ENCODE measurements around the gene MCF2L.
A peak's percentile ranks its signal among the peaks of the same experiment; 100 is the strongest.

MCF2L gene

GRCh38 chr13:113033054-113033850, 64.2 kb downstream of the MCF2L start:
- DNase-seq (ENCODE audit: low read depth, low spot score): no peak

- peak; percentile 72 for DNase-seq (ENCODE audit: low read depth, low spot score)
Measured at GRCh38 chr13:113034451-113035212, 65.6 kb downstream of the MCF2L start.

- DNase-seq (ENCODE audit: low read depth, low spot score): no peak
Measured at GRCh38 chr13:113035213-113035800, 66.3 kb downstream of the MCF2L start.

GRCh38 chr13:113036401-113036800, 67.4 kb downstream of the MCF2L start:
- DNase-seq (ENCODE audit: low read depth, low spot score): no peak

- DNase-seq (ENCODE audit: low read depth, low spot score): no peak
Measured at GRCh38 chr13:113040031-113040430, 71.0 kb downstream of the MCF2L start.

- DNase-seq (ENCODE audit: low read depth, low spot score): peak; percentile 36
Measured at GRCh38 chr13:113040597-113041292, 71.7 kb downstream of the MCF2L start.

- no peak for DNase-seq (ENCODE audit: low read depth, low spot score)
Measured at GRCh38 chr13:113041293-113041690, 72.3 kb downstream of the MCF2L start.

GRCh38 chr13:113041896-113042295, 72.9 kb downstream of the MCF2L start:
- no peak for DNase-seq (ENCODE audit: low read depth, low spot score)

- DNase-seq (ENCODE audit: low read depth, low spot score): no peak
Measured at GRCh38 chr13:113042456-113042855, 73.4 kb downstream of the MCF2L start.

GRCh38 chr13:113043001-113043630, 74.1 kb downstream of the MCF2L start:
- DNase-seq (ENCODE audit: low read depth, low spot score): no peak

- DNase-seq (ENCODE audit: low read depth, low spot score): no peak
Measured at GRCh38 chr13:113043931-113044330, 74.9 kb downstream of the MCF2L start.

- DNase-seq (ENCODE audit: low read depth, low spot score): no peak
Measured at GRCh38 chr13:113044391-113045114, 75.5 kb downstream of the MCF2L start.

GRCh38 chr13:113045251-113046127, 76.5 kb downstream of the MCF2L start:
- DNase-seq (ENCODE audit: low read depth, low spot score): no peak

- DNase-seq (ENCODE audit: low read depth, low spot score): no peak
Measured at GRCh38 chr13:113046128-113046882, 77.3 kb downstream of the MCF2L start.

- no peak for DNase-seq (ENCODE audit: low read depth, low spot score)
Measured at GRCh38 chr13:113046883-113047244, 77.8 kb downstream of the MCF2L start.

- DNase-seq (ENCODE audit: low read depth, low spot score): no peak
Measured at GRCh38 chr13:113047587-113047986, 78.6 kb downstream of the MCF2L start.

GRCh38 chr13:113048766-113049165, 79.8 kb downstream of the MCF2L start:
- no peak for DNase-seq (ENCODE audit: low read depth, low spot score)

GRCh38 chr13:113049521-113049941, 80.5 kb downstream of the MCF2L start:
- DNase-seq (ENCODE audit: low read depth, low spot score): no peak

GRCh38 chr13:113049981-113050380, 81.0 kb downstream of the MCF2L start:
- no peak for DNase-seq (ENCODE audit: low read depth, low spot score)

Measured in astrocyte of the hippocampus (primary cell).